Measurements from ENCODE around the gene IRX2. TPM values are rescaled to one million over a fixed set of nuclear protein-coding genes. Genes with fewer than 3 reads are reported as not detected.

The IRX2 gene
- total and polyA plus RNA-seq, 2 of the 4 experiments (the other 2 are of a cell fraction), result 0.36 to 0.97 TPM

DNA sequence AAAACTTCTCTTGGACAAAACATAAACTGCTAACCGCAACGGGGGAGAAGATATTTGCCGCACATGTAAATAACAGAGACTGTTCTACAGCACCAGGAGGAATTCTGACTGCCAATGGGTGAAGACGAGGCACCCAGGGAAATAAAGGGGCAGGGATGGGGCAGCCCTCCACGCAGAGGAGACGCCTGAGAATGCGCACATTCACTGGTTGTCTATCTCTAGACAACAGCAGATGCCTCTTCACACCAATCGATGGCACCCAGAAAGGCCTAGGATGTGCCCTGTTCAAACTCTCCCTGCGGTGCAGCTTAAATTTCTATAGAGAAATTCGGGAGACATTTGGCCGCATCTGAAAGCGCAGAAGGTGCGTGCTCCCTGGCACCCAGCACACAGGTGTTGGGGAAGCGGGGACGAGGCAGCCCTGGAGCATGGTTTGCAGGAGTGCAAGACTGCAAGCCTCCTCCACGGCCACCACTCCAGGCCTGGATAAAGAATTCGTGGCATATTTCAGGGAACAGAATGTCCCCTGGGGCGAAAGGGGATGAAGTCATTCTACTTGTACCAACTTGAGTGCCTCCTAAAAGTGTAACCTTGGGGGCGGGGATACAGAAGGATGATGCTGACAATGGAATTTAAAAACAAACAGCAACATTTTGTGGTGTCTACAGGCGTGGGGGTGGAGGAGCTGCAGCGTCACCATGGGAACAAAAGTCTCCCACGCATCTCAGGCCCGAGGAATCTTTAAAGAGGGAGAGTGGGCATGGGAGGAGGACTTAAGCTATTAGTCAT, 6.3 kb upstream of the IRX2 start:
- Histone ChIP-seq H3K9ac (ENCODE audit: low read depth, low read length) (no peak overlapping the region), H3K4me1 (ENCODE audit: control insufficient read depth, insufficient read depth, low read length) (no peaks in the 10 kb centered on the region), H3K4me3 (ENCODE audit: insufficient read depth, low read depth, low read length) (no peak overlapping the region), H3K14ac (replicated peaks; ENCODE audit: low read depth, low read length) (no peak overlapping the region), H4K8ac (ENCODE audit: low read depth in 2 of 2, low read length in 2 of 2) (no peak overlapping the region), H3K79me1 (ENCODE audit: low read depth in 1 of 2, low read length in 2 of 2) (no peaks in the 10 kb centered on the region), H3K36me3 (ENCODE audit: control insufficient read depth, insufficient read depth, low read length) (no peaks in the 10 kb centered on the region), H3K18ac (ENCODE audit: low read depth, low read length) (no peak overlapping the region), H2AFZ (replicated peaks; ENCODE audit: low read length, poor library complexity) (no peak overlapping the region), H2BK20ac (ENCODE audit: low read depth, low read length) (no peak overlapping the region), H3K9me1 (ENCODE audit: insufficient read depth, low read length) (no peaks in the 10 kb centered on the region), H4K5ac (ENCODE audit: low read depth, low read length) (no peak overlapping the region), H3K9me3 (ENCODE audit: control insufficient read depth, insufficient read depth, low read length) (0 out of 2 replicates have a peak, but pooled peaks cover 2% of the 10 kb centered on the region), H2AK9ac (replicated peaks; ENCODE audit: low read depth, low read length, poor library complexity) (no peak overlapping the region), H3K56ac (ENCODE audit: extremely low read depth, insufficient read depth, low read length) (no peak overlapping the region; the same call in 1 of the 2 replicates), H2BK120ac (ENCODE audit: low read depth, low read length) (no peak overlapping the region), H3K4ac (ENCODE audit: low read depth, low read length) (no peak overlapping the region), H4K20me1 (ENCODE audit: insufficient read depth, low read length) (no peaks in the 10 kb centered on the region), H3K27ac (ENCODE audit: insufficient read depth, low read length) (no peak overlapping the region), H3K27me3 (ENCODE audit: control insufficient read depth, insufficient read depth, low read length) (peaks cover 34% of the 10 kb centered on the region), H2BK15ac (ENCODE audit: low read depth, low read length) (no peak overlapping the region), H4K91ac (ENCODE audit: insufficient read depth, low read depth, low read length) (no peak overlapping the region), H3K23ac (ENCODE audit: low read depth, low read length) (no peak overlapping the region), H3K4me2 (ENCODE audit: low read depth, low read length) (no peak overlapping the region), H2BK5ac (ENCODE audit: low read depth, low read length, poor library complexity, severe bottlenecking) (no peak overlapping the region), H2AK5ac (ENCODE audit: low read depth, low read length) (no peak overlapping the region)
- intact Hi-C loops (cut with micrococcal nuclease), result no loop called here
- DNase-seq, result peak; percentile 22
- in situ Hi-C loops (cut with MboI; ENCODE audit: low sequenced_read_pairs), result no loop called here
- dilution Hi-C loops (cut with HindIII; ENCODE audit: low sequenced_read_pairs, unreplicated experiment), result no loop called here
- BruUV-seq (replicated peaks), result no TSS peak
- ChIA-PET CTCF (interaction anchor here (0.7 kb wide), 1 partner anchor 146 kb away, joined by 3 read pairs; no protein-coding TSS in a partner anchor), POLR2A (ENCODE audit: unreplicated experiment) (no interaction called here)
- ATAC-seq (ENCODE audit: low read depth), result no peak
- 8% methylated on average over 5 of the region's 23 CpGs; no CpG with 5 or more reads in 1 of the 2 experiments for WGBS, 2 experiments (ENCODE audit: extremely low coverage in 2 of 2, insufficient read length in 1 of 2)
- no peak for TF ChIP-seq MAFK (IDR thresholded peaks at IDR 0.05; ENCODE audit: low read depth, low read length)
- TF ChIP-seq CHD1 (IDR thresholded peaks at IDR 0.05; ENCODE audit: low read depth, low read length), result no peak
- TF ChIP-seq RAD21 (IDR thresholded peaks at IDR 0.05; ENCODE audit: low read length), result no peak
- TF ChIP-seq RCOR1 (IDR thresholded peaks at IDR 0.05; ENCODE audit: insufficient replicate concordance, low read length), result no peak
- no peak for TF ChIP-seq MAZ (IDR thresholded peaks at IDR 0.05; ENCODE audit: borderline replicate concordance, low read depth, low read length)
- TF ChIP-seq USF2 (IDR thresholded peaks at IDR 0.05; ENCODE audit: low read depth, low read length), result no peak
- TF ChIP-seq RFX5 (IDR thresholded peaks at IDR 0.05; ENCODE audit: low read depth, low read length), result no peak
- TF ChIP-seq SMC3 (IDR thresholded peaks at IDR 0.05; ENCODE audit: low read depth, low read length), result no peak
- no peak for TF ChIP-seq FOS (IDR thresholded peaks at IDR 0.05; ENCODE audit: low read depth, low read length)
- no peak for TF ChIP-seq MXI1 (IDR thresholded peaks at IDR 0.05; ENCODE audit: borderline replicate concordance, low read depth, low read length)
- TF ChIP-seq, protein P1, sequence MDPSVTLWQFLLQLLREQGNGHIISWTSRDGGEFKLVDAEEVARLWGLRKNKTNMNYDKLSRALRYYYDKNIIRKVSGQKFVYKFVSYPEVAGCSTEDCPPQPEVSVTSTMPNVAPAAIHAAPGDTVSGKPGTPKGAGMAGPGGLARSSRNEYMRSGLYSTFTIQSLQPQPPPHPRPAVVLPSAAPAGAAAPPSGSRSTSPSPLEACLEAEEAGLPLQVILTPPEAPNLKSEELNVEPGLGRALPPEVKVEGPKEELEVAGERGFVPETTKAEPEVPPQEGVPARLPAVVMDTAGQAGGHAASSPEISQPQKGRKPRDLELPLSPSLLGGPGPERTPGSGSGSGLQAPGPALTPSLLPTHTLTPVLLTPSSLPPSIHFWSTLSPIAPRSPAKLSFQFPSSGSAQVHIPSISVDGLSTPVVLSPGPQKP (IDR thresholded peaks at IDR 0.05; ENCODE audit: borderline replicate concordance, low read depth, low read length), result no peak
- TF ChIP-seq POLR2A (IDR thresholded peaks at IDR 0.05; ENCODE audit: low read depth, low read length), result no peak
- TF ChIP-seq CEBPB (IDR thresholded peaks at IDR 0.05; ENCODE audit: low read depth, low read length), result no peak
- no peak for TF ChIP-seq CTCF (conservative IDR thresholded peaks at IDR 0.05; ENCODE audit: low read depth, low read length)
- TF ChIP-seq NFE2L2 (IDR thresholded peaks at IDR 0.05; ENCODE audit: low read depth, low read length), result no peak
